SU-DHL-6 (cell line): Measurements from ENCODE around the gene GPALPP1.

Experiments
- EZH2phosphoT487 ChIP-seq: fragments of 200-600 bp; sonication (generic), shearing (Covaris generic); conservative IDR thresholded peaks from 2 replicates; pipeline ENCODE4 v1.6.1; 2018; ENCODE audit warnings: mild to moderate bottlenecking, antibody characterized with exemption, low read length, moderate library complexity, mixed read lengths
- TF ChIP-seq, protein P1 (sequence below): fragments of 200-600 bp; sonication (generic); IDR thresholded peaks from one replicate; pipeline ENCODE4 v1.5.1; 2017; ENCODE audit warnings: antibody characterized with exemption, mild to moderate bottlenecking, low read length, moderate library complexity; ENCODE audit not compliant: insufficient read depth, poor library complexity, severe bottlenecking

- TF ChIP-seq, protein P1, sequence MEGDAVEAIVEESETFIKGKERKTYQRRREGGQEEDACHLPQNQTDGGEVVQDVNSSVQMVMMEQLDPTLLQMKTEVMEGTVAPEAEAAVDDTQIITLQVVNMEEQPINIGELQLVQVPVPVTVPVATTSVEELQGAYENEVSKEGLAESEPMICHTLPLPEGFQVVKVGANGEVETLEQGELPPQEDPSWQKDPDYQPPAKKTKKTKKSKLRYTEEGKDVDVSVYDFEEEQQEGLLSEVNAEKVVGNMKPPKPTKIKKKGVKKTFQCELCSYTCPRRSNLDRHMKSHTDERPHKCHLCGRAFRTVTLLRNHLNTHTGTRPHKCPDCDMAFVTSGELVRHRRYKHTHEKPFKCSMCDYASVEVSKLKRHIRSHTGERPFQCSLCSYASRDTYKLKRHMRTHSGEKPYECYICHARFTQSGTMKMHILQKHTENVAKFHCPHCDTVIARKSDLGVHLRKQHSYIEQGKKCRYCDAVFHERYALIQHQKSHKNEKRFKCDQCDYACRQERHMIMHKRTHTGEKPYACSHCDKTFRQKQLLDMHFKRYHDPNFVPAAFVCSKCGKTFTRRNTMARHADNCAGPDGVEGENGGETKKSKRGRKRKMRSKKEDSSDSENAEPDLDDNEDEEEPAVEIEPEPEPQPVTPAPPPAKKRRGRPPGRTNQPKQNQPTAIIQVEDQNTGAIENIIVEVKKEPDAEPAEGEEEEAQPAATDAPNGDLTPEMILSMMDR = no peak
- no peak for TF ChIP-seq EZH2phosphoT487
Measured at GRCh38 chr13:45007225-45007624, 17.9 kb downstream of the GPALPP1 start.
